ENCODE data around the gene RAD51B.

Gene RAD51B

GRCh38 chr14:67950386-67950785 is 130.8 kb downstream of the RAD51B start:
- no peak overlapping the region for H3K4me3 ChIP-seq (replicated peaks; ENCODE audit: low read depth, low read length)
- no peak for DNase-seq (ENCODE audit: low read depth)
- TF ChIP-seq CTCF (IDR thresholded peaks at IDR 0.05; ENCODE audit: low read length, missing control alignments), result no peak

GRCh38 chr14:67951529-67952135 is 132.1 kb downstream of the RAD51B start:
- no peak for TF ChIP-seq CTCF (IDR thresholded peaks at IDR 0.05; ENCODE audit: low read length, missing control alignments)
- DNase-seq (ENCODE audit: low read depth), result peak; percentile 51
- H3K4me3 ChIP-seq (replicated peaks; ENCODE audit: low read depth, low read length), result no peak overlapping the region

- no peak for DNase-seq (ENCODE audit: low read depth)
- H3K4me3 ChIP-seq (replicated peaks; ENCODE audit: low read depth, low read length), result no peak overlapping the region
- no peak for TF ChIP-seq CTCF (IDR thresholded peaks at IDR 0.05; ENCODE audit: low read length, missing control alignments)
Measured at GRCh38 chr14:67952381-67952780, 132.8 kb downstream of the RAD51B start.

GRCh38 chr14:67952786-67953185 is 133.2 kb downstream of the RAD51B start:
- TF ChIP-seq CTCF (IDR thresholded peaks at IDR 0.05; ENCODE audit: low read length, missing control alignments), result no peak
- H3K4me3 ChIP-seq (replicated peaks; ENCODE audit: low read depth, low read length), result no peak overlapping the region
- DNase-seq (ENCODE audit: low read depth), result no peak

- no peak for TF ChIP-seq CTCF (IDR thresholded peaks at IDR 0.05; ENCODE audit: low read length, missing control alignments)
- no peak for DNase-seq (ENCODE audit: low read depth)
- no peak overlapping the region for H3K4me3 ChIP-seq (replicated peaks; ENCODE audit: low read depth, low read length)
Measured at GRCh38 chr14:67955261-67955660, 135.7 kb downstream of the RAD51B start.

GRCh38 chr14:67957946-67958345 is 138.4 kb downstream of the RAD51B start:
- no peak for TF ChIP-seq CTCF (IDR thresholded peaks at IDR 0.05; ENCODE audit: low read length, missing control alignments)
- H3K4me3 ChIP-seq (replicated peaks; ENCODE audit: low read depth, low read length), result no peak overlapping the region
- no peak for DNase-seq (ENCODE audit: low read depth)

GRCh38 chr14:67961676-67962075 is 142.1 kb downstream of the RAD51B start:
- no peak for TF ChIP-seq CTCF (IDR thresholded peaks at IDR 0.05; ENCODE audit: low read length, missing control alignments)
- no peak for DNase-seq (ENCODE audit: low read depth)

More at GRCh38 chr14:67961676-67962075, 142.1 kb downstream of the RAD51B start:
- no peak overlapping the region for H3K4me3 ChIP-seq (replicated peaks; ENCODE audit: low read depth, low read length)
